Glutamatergic neuron (in vitro differentiated cells): ENCODE measurements around the gene DCLK3. TPM values are rescaled to one million over a fixed set of nuclear protein-coding genes. Genes with fewer than 3 reads are reported as not detected.

ENCODE experiments used
- DNase-seq: peaks from one replicate; pipeline ENCODE4 v3.0.0; 2022
- H3K27ac Mint-ChIP-seq: one replicate; pipeline ENCODE4 v1.8.0; 2020; ENCODE audit warnings: mild to moderate bottlenecking, mixed read lengths, inconsistent platforms; ENCODE audit not compliant: unreplicated experiment
- H3K27me3 Mint-ChIP-seq: one replicate; pipeline ENCODE4 v1.8.0; 2020; ENCODE audit warnings: mild to moderate bottlenecking, moderate library complexity, mixed read lengths, inconsistent platforms; ENCODE audit not compliant: unreplicated experiment
- H3K36me3 Mint-ChIP-seq: one replicate; pipeline ENCODE4 v1.8.0; 2020; ENCODE audit warnings: mild to moderate bottlenecking, mixed read lengths, inconsistent platforms; ENCODE audit not compliant: unreplicated experiment
- H3K4me1 Mint-ChIP-seq: one replicate; pipeline ENCODE4 v1.8.0; 2020; ENCODE audit warnings: mild to moderate bottlenecking, low read depth, mixed read lengths, inconsistent platforms; ENCODE audit not compliant: unreplicated experiment
- H3K4me3 Mint-ChIP-seq: one replicate; pipeline ENCODE4 v1.8.0; 2020; ENCODE audit warnings: mild to moderate bottlenecking, mixed read lengths, inconsistent platforms; ENCODE audit not compliant: unreplicated experiment
- H3K9me3 Mint-ChIP-seq: one replicate; pipeline ENCODE4 v1.8.0; 2020; ENCODE audit warnings: mild to moderate bottlenecking, moderate library complexity, mixed read lengths, inconsistent platforms; ENCODE audit not compliant: unreplicated experiment
- CTCF ChIP-seq: fragments of 200-600 bp; sonication (generic); IDR thresholded peaks from one replicate; pipeline ENCODE4 v1.5.0; 2021; ENCODE audit not compliant: partially characterized antibody, unreplicated experiment
- total RNA-seq: library from RNA; stranded (reverse); fragmentation: NEBNext Ultra II Directional; extraction: Animal tissue kit (Norgen Biotek cat#: 25700); gene quantifications from one replicate; pipeline ENCODE4 v1.2.1, GENCODE V29; 2021; ENCODE audit not compliant: unreplicated experiment

The DCLK3 gene
- total RNA-seq, 1 donor from 2014 or later, result not detected

DNA sequence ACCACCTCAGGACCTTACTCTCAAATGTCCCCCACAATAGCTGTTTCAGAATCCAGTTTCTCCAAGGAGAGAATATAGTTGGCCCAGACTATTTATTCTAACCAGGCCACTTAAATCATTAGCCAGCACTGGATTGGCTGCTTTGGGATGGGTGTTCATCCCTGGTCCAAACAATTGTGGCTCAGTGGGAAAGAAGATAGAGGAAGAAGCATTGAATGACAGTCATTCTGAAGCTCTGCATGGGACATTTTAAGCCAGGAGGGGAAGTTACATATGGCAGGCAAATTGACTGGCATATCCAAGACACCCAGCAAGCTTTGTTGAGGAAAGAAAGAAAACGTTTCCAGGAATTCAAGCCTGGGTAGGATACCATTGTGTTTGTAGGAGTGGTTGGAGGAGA, 5.6 kb upstream of the DCLK3 start:
- Mint-ChIP-seq H3K4me3 (no peak overlapping the region), H3K27me3 (peaks cover 3% of the 10 kb centered on the region), H3K4me1 (no peaks in the 10 kb centered on the region), H3K27ac (no peak overlapping the region), H3K36me3 (peaks cover 8% of the 10 kb centered on the region), H3K9me3 (peaks cover 3% of the 10 kb centered on the region)
- no peak for DNase-seq
- no peak for TF ChIP-seq CTCF

- Mint-ChIP-seq H3K27ac (no peak overlapping the region), H3K9me3 (peaks cover 8% of the 10 kb centered on the region), H3K4me3 (peak overlapping the region; percentile 90), H3K4me1 (no peaks in the 10 kb centered on the region), H3K27me3 (peaks cover 16% of the 10 kb centered on the region), H3K36me3 (peaks cover 11% of the 10 kb centered on the region)
- no peak for TF ChIP-seq CTCF
- DNase-seq, result no peak
These were observed 751 bp upstream of the DCLK3 start for GRCh38 chr3:36765104-36765503.

- H3K27ac Mint-ChIP-seq, result no peak overlapping the region
- H3K27me3 Mint-ChIP-seq, result peaks cover 17% of the 10 kb centered on the region
- H3K4me3 Mint-ChIP-seq, result peak overlapping the region; percentile 90
- TF ChIP-seq CTCF, result no peak
- H3K9me3 Mint-ChIP-seq, result peaks cover 8% of the 10 kb centered on the region
- no peak for DNase-seq
- peaks cover 11% of the 10 kb centered on the region for H3K36me3 Mint-ChIP-seq
- no peaks in the 10 kb centered on the region for H3K4me1 Mint-ChIP-seq
These were observed 318 bp upstream of the DCLK3 start for GRCh38 chr3:36764704-36765038.

GRCh38 chr3:36762918-36763849, 1.2 kb downstream of the DCLK3 start:
- Mint-ChIP-seq H3K36me3 (peaks cover 11% of the 10 kb centered on the region), H3K9me3 (peaks cover 8% of the 10 kb centered on the region), H3K4me1 (no peaks in the 10 kb centered on the region), H3K27ac (no peak overlapping the region), H3K27me3 (peaks cover 21% of the 10 kb centered on the region), H3K4me3 (peak overlapping the region; percentile 67)
- TF ChIP-seq CTCF, result no peak
- DNase-seq, result no peak

DNA sequence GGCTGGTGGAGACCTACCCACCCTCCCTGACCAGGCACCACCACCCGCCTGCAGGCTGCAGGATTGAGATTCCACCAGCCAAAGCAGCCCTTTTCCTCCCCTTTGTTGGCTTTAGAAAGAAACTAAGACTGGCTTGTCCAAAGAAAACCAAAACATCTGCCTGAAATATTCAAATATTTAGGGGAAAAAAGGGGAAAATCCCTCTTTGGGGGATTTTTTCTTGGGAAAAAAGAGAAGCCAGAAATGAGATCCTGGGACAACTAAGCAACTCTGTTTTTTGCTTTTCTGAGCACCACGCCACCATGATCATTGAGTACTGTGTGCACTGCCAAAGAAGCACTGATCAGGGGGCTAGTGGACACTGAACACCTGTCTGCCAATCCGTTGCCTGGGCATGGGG, 2.6 kb downstream of the DCLK3 start:
- H3K27me3 Mint-ChIP-seq, result peaks cover 21% of the 10 kb centered on the region
- DNase-seq, result no peak
- H3K9me3 Mint-ChIP-seq, result peaks cover 8% of the 10 kb centered on the region
- no peaks in the 10 kb centered on the region for H3K4me1 Mint-ChIP-seq
- no peak overlapping the region for H3K4me3 Mint-ChIP-seq
- no peak overlapping the region for H3K27ac Mint-ChIP-seq
- no peak for TF ChIP-seq CTCF
- H3K36me3 Mint-ChIP-seq, result peaks cover 6% of the 10 kb centered on the region
